SU-DHL-6 (cell line): Measurements from ENCODE around the gene GRAMD4.

Source experiments
- CTCF ChIP-seq: fragments of 200-600 bp; sonication (generic); IDR thresholded peaks from one replicate; pipeline ENCODE4 v1.5.1; 2017; ENCODE audit warnings: antibody characterized with exemption, mild to moderate bottlenecking, low read length, moderate library complexity; ENCODE audit not compliant: insufficient read depth, poor library complexity, severe bottlenecking
- EZH2phosphoT487 ChIP-seq: fragments of 200-600 bp; sonication (generic), shearing (Covaris generic); conservative IDR thresholded peaks from 2 replicates; pipeline ENCODE4 v1.6.1; 2018; ENCODE audit warnings: mild to moderate bottlenecking, antibody characterized with exemption, low read length, moderate library complexity, mixed read lengths

DNA sequence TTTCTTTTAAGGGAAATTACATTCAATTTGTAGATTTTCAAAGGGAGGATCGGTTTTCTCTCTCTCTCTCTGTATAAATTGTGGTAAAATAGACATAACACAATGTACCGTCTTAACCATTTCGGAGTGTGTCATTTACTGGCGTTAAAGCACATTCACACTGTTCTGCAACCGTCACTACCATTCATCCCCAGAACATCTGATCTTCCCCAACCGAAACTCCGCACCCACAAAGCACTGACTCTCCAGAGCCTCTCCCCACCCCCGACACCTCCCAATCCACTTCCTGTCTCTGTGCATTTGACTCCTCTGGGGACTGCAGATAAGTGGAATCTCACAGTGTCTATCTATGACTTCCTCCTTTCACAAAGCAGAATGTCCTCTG is 15.9 kb upstream of the GRAMD4 start:
- no peak for TF ChIP-seq CTCF
- no peak for TF ChIP-seq EZH2phosphoT487
